Panc1 (cell line): ENCODE data around the gene C1QTNF1. TPM values are rescaled to one million over a fixed set of nuclear protein-coding genes. Genes with fewer than 3 reads are reported as not detected.

Experiments used
- ATAC-seq: fragments of 200-7000 bp; cut with Tn5 transposase; 2 replicates; pipeline ENCODE4 v1.9.1; 2020; ENCODE audit warnings: mild to moderate bottlenecking, moderate library complexity
- BruUV-seq: library from RNA; stranded (reverse); fragments of 400-500 nt; replicated peaks from 2 replicates; lab custom pipeline; 2021; lab: Mats Ljungman, UMichigan
- CTCF ChIA-PET: fragments of 300-600 bp; sonication (Branson Sonifier 250); formaldehyde crosslinking; loops from one replicate; lab custom pipeline; 2022; ENCODE audit warnings: antibody characterized with exemption; lab: Charles Lee
- POLR2A ChIA-PET: fragments of 300-600 bp; sonication (Branson Sonifier 250); formaldehyde crosslinking; loops from one replicate; lab custom pipeline; 2022; ENCODE audit warnings: antibody characterized with exemption; lab: Charles Lee
- DNase-seq: peaks from one replicate; pipeline ENCODE4 v3.0.0-alpha.2; 2010; ENCODE audit warnings: low read depth, low spot score
- H3K27ac ChIP-seq: 2 replicates; pipeline ENCODE4 v1.5.1; 2011; ENCODE audit warnings: mild to moderate bottlenecking, low read length, inconsistent platforms
- H3K27me3 ChIP-seq: fragments of 200-500 bp; sonication (Bioruptor generic); 2 replicates; pipeline ENCODE4 v1.6.0; 2014; ENCODE audit warnings: low read length, inconsistent platforms; ENCODE audit not compliant: control insufficient read depth, insufficient read depth
- H3K36me3 ChIP-seq: fragments of 200-500 bp; sonication (Bioruptor generic); 2 replicates; pipeline ENCODE4 v1.5.1; 2014; ENCODE audit warnings: inconsistent platforms, mild to moderate bottlenecking, low read length, moderate library complexity; ENCODE audit not compliant: control insufficient read depth, insufficient read depth
- H3K4me1 ChIP-seq: 2 replicates; pipeline ENCODE4 v1.5.1; 2011; ENCODE audit warnings: inconsistent platforms, mild to moderate bottlenecking, low read length, moderate library complexity; ENCODE audit not compliant: control insufficient read depth, insufficient read depth
- H3K4me3 ChIP-seq, 2 experiments: 2 replicates each; pipeline ENCODE4 v1.5.1; 2011 to 2012; ENCODE audit warnings: low read depth in 2 of 2, low read length in 2 of 2, mild to moderate bottlenecking in 2 of 2, inconsistent platforms in 1 of 2, moderate library complexity in 1 of 2
- H3K9me3 ChIP-seq: fragments of 200-500 bp; sonication (Bioruptor generic); 2 replicates; pipeline ENCODE4 v1.5.1; 2014; ENCODE audit warnings: low read depth, mild to moderate bottlenecking, inconsistent platforms, low read length, moderate library complexity; ENCODE audit not compliant: control insufficient read depth, insufficient read depth
- CTCF ChIP-seq: fragments of 450-650 bp; IDR thresholded peaks from 2 replicates; pipeline ENCODE4 v1.5.1; 2017; ENCODE audit warnings: mild to moderate bottlenecking
- POLR2AphosphoS5 ChIP-seq: IDR thresholded peaks from 2 replicates; pipeline ENCODE4 v1.6.1; 2012; ENCODE audit warnings: mild to moderate bottlenecking, low read depth, low read length, moderate library complexity
- SIN3A ChIP-seq: IDR thresholded peaks from 2 replicates; pipeline ENCODE4 v1.6.1; 2012; ENCODE audit warnings: low read depth, mild to moderate bottlenecking, low read length, moderate library complexity, borderline replicate concordance; ENCODE audit not compliant: insufficient read depth
- TCF7L2 ChIP-seq: IDR thresholded peaks from 2 replicates; pipeline ENCODE4 v1.6.1; 2011; ENCODE audit warnings: mild to moderate bottlenecking, low read depth, low read length, inconsistent platforms
- in situ Hi-C: cut with HindIII; loops from 2 replicates; pipeline ENCODE4 v1.10.0; 2016; ENCODE audit warnings: low sequenced_read_pairs, low pct_unique_long_range_greater_than_20kb
- intact Hi-C: fragments of 100-400 bp; cut with micrococcal nuclease; formaldehyde crosslinking; loops from one replicate; pipeline ENCODE4 v1.10.0; 2022; ENCODE audit not compliant: unreplicated experiment
- total RNA-seq: library from RNA; stranded (reverse); gene quantifications from one replicate; pipeline ENCODE4 v1.2.1, GENCODE V29; 2021; ENCODE audit not compliant: unreplicated experiment
- TF ChIP-seq, protein P1 (sequence below), 2 experiments: IDR thresholded peaks; 2 replicates each; pipeline ENCODE4 v1.6.1; 2011 to 2012; ENCODE audit warnings: low read depth in 2 of 2, control low read depth in 1 of 2, low read length in 1 of 2, mild to moderate bottlenecking in 1 of 2, moderate library complexity in 1 of 2; ENCODE audit not compliant: insufficient read depth in 1 of 2

The C1QTNF1 gene
- total RNA-seq, 1 experiment from 2014 or later: 1.5 TPM

DNA sequence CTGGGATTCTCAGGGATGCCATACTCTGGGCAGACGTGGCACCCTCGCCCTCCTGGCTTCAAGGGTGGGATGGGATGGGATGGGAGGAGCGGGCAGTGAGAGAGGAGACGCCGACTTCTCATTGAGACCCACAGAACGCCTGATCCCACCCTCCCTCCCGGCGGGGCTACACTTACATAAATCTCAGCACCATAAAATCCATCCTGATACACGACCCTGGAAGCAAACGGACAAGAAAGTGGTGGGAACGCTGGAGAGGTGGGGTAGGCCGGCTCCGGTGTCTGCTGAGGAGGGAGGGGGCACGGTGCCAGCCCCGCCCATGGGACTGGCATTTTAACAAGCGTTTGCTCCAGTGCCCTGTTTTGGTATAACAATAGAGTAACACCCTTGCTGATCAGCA lies 72.5 kb downstream of the C1QTNF1 start:
- no peaks in the 10 kb centered on the region for H3K36me3 ChIP-seq
- H3K9me3 ChIP-seq: no peaks in the 10 kb centered on the region
- DNase-seq (no peak), ATAC-seq (no peak)
- TF ChIP-seq POLR2AphosphoS5: no peak
- no peak for TF ChIP-seq SIN3A
- no peak for TF ChIP-seq TCF7L2
- TF ChIP-seq CTCF: no peak
- TF ChIP-seq, protein P1, sequence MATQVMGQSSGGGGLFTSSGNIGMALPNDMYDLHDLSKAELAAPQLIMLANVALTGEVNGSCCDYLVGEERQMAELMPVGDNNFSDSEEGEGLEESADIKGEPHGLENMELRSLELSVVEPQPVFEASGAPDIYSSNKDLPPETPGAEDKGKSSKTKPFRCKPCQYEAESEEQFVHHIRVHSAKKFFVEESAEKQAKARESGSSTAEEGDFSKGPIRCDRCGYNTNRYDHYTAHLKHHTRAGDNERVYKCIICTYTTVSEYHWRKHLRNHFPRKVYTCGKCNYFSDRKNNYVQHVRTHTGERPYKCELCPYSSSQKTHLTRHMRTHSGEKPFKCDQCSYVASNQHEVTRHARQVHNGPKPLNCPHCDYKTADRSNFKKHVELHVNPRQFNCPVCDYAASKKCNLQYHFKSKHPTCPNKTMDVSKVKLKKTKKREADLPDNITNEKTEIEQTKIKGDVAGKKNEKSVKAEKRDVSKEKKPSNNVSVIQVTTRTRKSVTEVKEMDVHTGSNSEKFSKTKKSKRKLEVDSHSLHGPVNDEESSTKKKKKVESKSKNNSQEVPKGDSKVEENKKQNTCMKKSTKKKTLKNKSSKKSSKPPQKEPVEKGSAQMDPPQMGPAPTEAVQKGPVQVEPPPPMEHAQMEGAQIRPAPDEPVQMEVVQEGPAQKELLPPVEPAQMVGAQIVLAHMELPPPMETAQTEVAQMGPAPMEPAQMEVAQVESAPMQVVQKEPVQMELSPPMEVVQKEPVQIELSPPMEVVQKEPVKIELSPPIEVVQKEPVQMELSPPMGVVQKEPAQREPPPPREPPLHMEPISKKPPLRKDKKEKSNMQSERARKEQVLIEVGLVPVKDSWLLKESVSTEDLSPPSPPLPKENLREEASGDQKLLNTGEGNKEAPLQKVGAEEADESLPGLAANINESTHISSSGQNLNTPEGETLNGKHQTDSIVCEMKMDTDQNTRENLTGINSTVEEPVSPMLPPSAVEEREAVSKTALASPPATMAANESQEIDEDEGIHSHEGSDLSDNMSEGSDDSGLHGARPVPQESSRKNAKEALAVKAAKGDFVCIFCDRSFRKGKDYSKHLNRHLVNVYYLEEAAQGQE (IDR thresholded peaks at IDR 0.05; ENCODE audit: insufficient read depth in 1 of 2, low read depth in 2 of 2, low read length in 1 of 2): no peak
- H3K27ac ChIP-seq: no peak overlapping the region
- ChIA-PET CTCF (no interaction called here), POLR2A (no interaction called here)
- H3K4me3 ChIP-seq: no peak overlapping the region
- no TSS peak for BruUV-seq
- in situ Hi-C loops: no loop called here
- no peaks in the 10 kb centered on the region for H3K4me1 ChIP-seq
- peaks cover 4% of the 10 kb centered on the region; the same call in 1 of the 2 replicates for H3K27me3 ChIP-seq
- intact Hi-C loops: no loop called here

- Histone ChIP-seq H3K4me3 (no peak overlapping the region), H3K9me3 (no peaks in the 10 kb centered on the region), H3K36me3 (no peaks in the 10 kb centered on the region), H3K4me1 (no peaks in the 10 kb centered on the region), H3K27me3 (peaks cover 4% of the 10 kb centered on the region; the same call in 1 of the 2 replicates), H3K27ac (no peak overlapping the region)
- TF ChIP-seq, protein P1 (IDR thresholded peaks at IDR 0.05; ENCODE audit: insufficient read depth in 1 of 2, low read depth in 2 of 2, low read length in 1 of 2): no peak
- TF ChIP-seq CTCF (no peak), TCF7L2 (no peak)
- no peak for DNase-seq
- BruUV-seq: no TSS peak
- no peak for ATAC-seq
- CTCF ChIA-PET: interaction anchor here (0.5 to 0.8 kb wide), 3 partner anchors 143 to 293 kb away, joined by 5 to 8 read pairs (median 6); no protein-coding TSS in a partner anchor
- in situ Hi-C loops (no loop called here), intact Hi-C loops (no loop called here)
- POLR2A ChIA-PET: interaction anchor here (0.6 kb wide), 1 partner anchor 304 kb away, joined by 6 read pairs; no protein-coding TSS in a partner anchor
Measured at GRCh38 chr17:79097226-79098055, 73.5 kb downstream of the C1QTNF1 start.
